Measurements from ENCODE around the gene CDK2AP2. TPM values are rescaled to one million over a fixed set of nuclear protein-coding genes. Genes with fewer than 3 reads are reported as not detected.
"Not testable (repeated sequence)": the region's sequence is repeated elsewhere in the genome, so short reads cannot be mapped to it uniquely, and the experiment has no call there.

CDK2AP2 gene
- total RNA-seq, 4 donors from 2014 or later, result 90.0 to 240 (median 148) TPM

DNA sequence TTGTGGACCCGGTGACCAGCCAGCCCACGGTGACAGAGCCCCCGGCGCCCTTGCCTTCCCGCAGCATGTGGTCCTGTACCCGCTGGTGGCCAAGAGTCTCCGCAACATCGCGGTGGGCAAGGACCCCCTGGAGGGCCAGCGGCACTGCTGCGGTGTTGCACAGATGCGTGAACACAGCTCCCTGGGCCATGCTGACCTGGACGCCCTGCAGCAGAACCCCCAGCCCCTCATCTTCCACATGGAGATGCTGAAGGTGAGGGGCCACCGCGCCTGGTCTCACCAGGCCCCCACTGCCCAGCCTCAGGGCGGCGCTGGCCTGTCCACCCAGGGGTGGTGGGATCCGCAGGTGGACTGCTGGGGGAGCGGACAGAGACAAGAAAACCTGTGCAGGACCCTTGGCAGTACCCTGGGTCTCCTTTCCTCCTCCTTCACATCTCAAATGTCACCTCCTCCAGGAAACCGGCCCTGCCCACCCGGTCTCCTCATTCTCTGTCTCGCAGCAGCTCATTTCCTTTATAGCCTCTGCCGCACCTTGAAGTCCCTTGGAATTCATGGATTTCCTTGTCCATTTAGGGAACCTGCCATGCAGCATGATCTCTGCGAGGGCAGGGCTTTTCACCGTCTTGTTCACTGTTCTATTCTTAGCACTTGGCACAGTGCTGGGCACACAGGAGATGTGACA, 18.6 kb downstream of the CDK2AP2 start:
- Histone ChIP-seq H3K36me3 (peaks cover 45 to 56% of the 10 kb centered on the region in 2 donors), H3K27ac (no peak overlapping the region), H3K4me3 (replicated peaks in 1 of 3) (no peak overlapping the region), H3K4me1 (peaks cover 3 to 9% of the 10 kb centered on the region in 2 donors), H3K9me3 (no peaks in the 10 kb centered on the region), H3K27me3 (no peaks in the 10 kb centered on the region)
- WGBS, 2 donors, result 85 to 88% methylated on average over 18 to 22 of the region's 25 CpGs
- no peak for DNase-seq
- no peak for TF ChIP-seq POLR2A (IDR thresholded peaks at IDR 0.05)
- TF ChIP-seq CTCF (IDR thresholded peaks at IDR 0.05), result no peak
- intact Hi-C loops (cut with DNase I), result no loop called here

GRCh38 chr11:67486481-67487195, 21.3 kb downstream of the CDK2AP2 start:
- Histone ChIP-seq H3K9me3 (no peaks in the 10 kb centered on the region), H3K4me3 (replicated peaks in 1 of 3) (no peak overlapping the region), H3K27ac (no peak overlapping the region), H3K27me3 (no peaks in the 10 kb centered on the region), H3K36me3 (peaks cover 18 to 31% of the 10 kb centered on the region in 2 donors), H3K4me1 (peaks cover 16 to 21% of the 10 kb centered on the region in 2 donors)
- WGBS, 2 donors, result 83 to 92% methylated on average over 14 to 20 of the region's 20 CpGs
- DNase-seq, result no peak
- TF ChIP-seq CTCF (IDR thresholded peaks at IDR 0.05) (no peak), POLR2A (IDR thresholded peaks at IDR 0.05) (no peak)
- intact Hi-C loops (cut with DNase I), result no loop called here

- H3K36me3 ChIP-seq, result peaks cover 11 to 29% of the 10 kb centered on the region in 2 donors
- peaks cover 16 to 21% of the 10 kb centered on the region in 2 donors for H3K4me1 ChIP-seq
- DNase-seq; H3K27ac ChIP-seq; H3K4me3 ChIP-seq (replicated peaks in 1 of 3); intact Hi-C loops (cut with DNase I); H3K27me3 ChIP-seq; H3K9me3 ChIP-seq: not testable (repeated sequence)
- 87 to 93% methylated on average over 7 of the region's 7 CpGs for WGBS, 2 donors
Observed at GRCh38 chr11:67485873-67486361, 22.0 kb downstream of the CDK2AP2 start.

DNA sequence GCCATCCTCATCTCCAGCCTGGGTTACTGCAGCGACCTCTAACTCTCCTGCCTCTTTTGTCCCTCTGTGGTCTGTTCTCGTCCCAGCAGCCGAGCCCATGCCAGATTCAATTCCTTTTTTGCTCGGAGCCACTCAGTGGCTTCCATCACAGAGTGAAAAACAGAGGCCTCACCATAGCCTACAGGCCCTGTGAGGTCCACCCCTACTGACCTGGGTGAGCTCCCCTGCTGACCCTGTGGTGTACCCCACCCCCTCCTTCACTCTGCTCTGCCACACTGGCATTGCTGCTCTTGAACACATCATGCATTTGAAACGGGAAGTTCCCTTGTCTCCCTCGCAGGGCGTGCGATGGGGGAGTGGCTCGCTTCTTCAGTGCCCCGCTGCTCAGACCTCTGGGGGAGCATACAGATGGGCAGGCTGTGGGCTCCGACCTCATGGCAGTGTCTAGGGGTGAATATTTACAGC, 23.1 kb downstream of the CDK2AP2 start:
- H3K27ac ChIP-seq, result no peak overlapping the region
- TF ChIP-seq POLR2A (IDR thresholded peaks at IDR 0.05) (no peak), CTCF (IDR thresholded peaks at IDR 0.05) (no peak)
- H3K4me1 ChIP-seq, result peaks cover 16 to 21% of the 10 kb centered on the region in 2 donors
- peaks cover under 1 to 20% of the 10 kb centered on the region in 2 donors for H3K36me3 ChIP-seq
- 78 to 91% methylated on average over 9 to 11 of the region's 11 CpGs for WGBS, 2 donors
- intact Hi-C loops (cut with DNase I), result no loop called here
- no peaks in the 10 kb centered on the region for H3K9me3 ChIP-seq
- no peak for DNase-seq
- H3K4me3 ChIP-seq (replicated peaks in 1 of 3), result no peak overlapping the region
- no peaks in the 10 kb centered on the region for H3K27me3 ChIP-seq

GRCh38 chr11:67483831-67484665, 23.9 kb downstream of the CDK2AP2 start:
- Histone ChIP-seq H3K36me3 (peaks cover 0 to 14% of the 10 kb centered on the region in 2 donors), H3K27me3 (no peaks in the 10 kb centered on the region), H3K9me3 (no peaks in the 10 kb centered on the region), H3K27ac (peak overlapping the region in 2 of 3 donors; percentile 88 to 90), H3K4me3 (replicated peaks in 1 of 3) (peak overlapping the region in 1 of 3 donors; percentile 42), H3K4me1 (peaks cover 16 to 21% of the 10 kb centered on the region in 2 donors)
- WGBS, 2 donors, result 60 to 68% methylated on average over 16 of the region's 16 CpGs
- intact Hi-C loops (cut with DNase I), result no loop called here
- TF ChIP-seq CTCF (IDR thresholded peaks at IDR 0.05) (no peak), POLR2A (IDR thresholded peaks at IDR 0.05) (no peak)
- DNase-seq, result peak; percentile 90 to 92

All from thyroid gland (tissue), 4 donors.